ENCODE data around the gene RAF1. TPM values are rescaled to one million over a fixed set of nuclear protein-coding genes. Genes with fewer than 3 reads are reported as not detected.

Gene RAF1
- polyA plus RNA-seq, 2 of the 4 experiments (the other 2 are of a cell fraction), result 56.2 to 94.6 TPM

DNA sequence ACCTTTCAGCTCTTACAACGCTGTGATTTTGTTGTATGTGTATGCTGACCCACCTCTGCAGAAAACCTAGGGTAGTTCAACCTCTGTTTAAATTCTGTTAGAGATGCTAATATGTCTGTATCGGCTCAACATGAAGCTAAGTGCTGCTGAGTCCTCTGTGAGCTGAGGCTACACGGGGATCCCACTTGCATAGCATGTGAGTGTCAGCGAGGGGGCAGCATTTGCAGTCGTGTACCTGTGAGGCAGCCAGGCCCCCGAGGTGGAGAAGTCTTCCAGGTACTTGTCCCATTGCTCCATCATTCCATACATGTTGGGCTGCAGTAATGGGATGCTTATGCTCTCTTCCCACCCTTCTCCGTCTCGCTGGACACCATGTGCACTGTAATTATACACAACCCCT lies 122.3 kb downstream of the RAF1 start:
- ChIA-PET POLR2A (no interaction called here), CTCF (interaction anchor here (1.1 kb wide), 1 partner anchor 406 kb away, joined by 3 read pairs; no protein-coding TSS in a partner anchor)
- H3K9me3 ChIP-seq, result no peaks in the 10 kb centered on the region
- TF ChIP-seq EHF (CRISPR knock-in tag; IDR thresholded peaks at IDR 0.05), result no peak
- TF ChIP-seq MYC (IDR thresholded peaks at IDR 0.05; ENCODE audit: borderline replicate concordance, low read length), result no peak
- TF ChIP-seq, protein P1, sequence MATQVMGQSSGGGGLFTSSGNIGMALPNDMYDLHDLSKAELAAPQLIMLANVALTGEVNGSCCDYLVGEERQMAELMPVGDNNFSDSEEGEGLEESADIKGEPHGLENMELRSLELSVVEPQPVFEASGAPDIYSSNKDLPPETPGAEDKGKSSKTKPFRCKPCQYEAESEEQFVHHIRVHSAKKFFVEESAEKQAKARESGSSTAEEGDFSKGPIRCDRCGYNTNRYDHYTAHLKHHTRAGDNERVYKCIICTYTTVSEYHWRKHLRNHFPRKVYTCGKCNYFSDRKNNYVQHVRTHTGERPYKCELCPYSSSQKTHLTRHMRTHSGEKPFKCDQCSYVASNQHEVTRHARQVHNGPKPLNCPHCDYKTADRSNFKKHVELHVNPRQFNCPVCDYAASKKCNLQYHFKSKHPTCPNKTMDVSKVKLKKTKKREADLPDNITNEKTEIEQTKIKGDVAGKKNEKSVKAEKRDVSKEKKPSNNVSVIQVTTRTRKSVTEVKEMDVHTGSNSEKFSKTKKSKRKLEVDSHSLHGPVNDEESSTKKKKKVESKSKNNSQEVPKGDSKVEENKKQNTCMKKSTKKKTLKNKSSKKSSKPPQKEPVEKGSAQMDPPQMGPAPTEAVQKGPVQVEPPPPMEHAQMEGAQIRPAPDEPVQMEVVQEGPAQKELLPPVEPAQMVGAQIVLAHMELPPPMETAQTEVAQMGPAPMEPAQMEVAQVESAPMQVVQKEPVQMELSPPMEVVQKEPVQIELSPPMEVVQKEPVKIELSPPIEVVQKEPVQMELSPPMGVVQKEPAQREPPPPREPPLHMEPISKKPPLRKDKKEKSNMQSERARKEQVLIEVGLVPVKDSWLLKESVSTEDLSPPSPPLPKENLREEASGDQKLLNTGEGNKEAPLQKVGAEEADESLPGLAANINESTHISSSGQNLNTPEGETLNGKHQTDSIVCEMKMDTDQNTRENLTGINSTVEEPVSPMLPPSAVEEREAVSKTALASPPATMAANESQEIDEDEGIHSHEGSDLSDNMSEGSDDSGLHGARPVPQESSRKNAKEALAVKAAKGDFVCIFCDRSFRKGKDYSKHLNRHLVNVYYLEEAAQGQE (IDR thresholded peaks at IDR 0.05), result no peak
- TF ChIP-seq HOXB5 (CRISPR knock-in tag; IDR thresholded peaks at IDR 0.05), result no peak
- TF ChIP-seq HOXA7 (CRISPR knock-in tag; IDR thresholded peaks at IDR 0.05), result no peak
- TF ChIP-seq, protein P2, sequence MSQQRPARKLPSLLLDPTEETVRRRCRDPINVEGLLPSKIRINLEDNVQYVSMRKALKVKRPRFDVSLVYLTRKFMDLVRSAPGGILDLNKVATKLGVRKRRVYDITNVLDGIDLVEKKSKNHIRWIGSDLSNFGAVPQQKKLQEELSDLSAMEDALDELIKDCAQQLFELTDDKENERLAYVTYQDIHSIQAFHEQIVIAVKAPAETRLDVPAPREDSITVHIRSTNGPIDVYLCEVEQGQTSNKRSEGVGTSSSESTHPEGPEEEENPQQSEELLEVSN (IDR thresholded peaks at IDR 0.05; ENCODE audit: borderline replicate concordance, low read depth), result no peak
- no peak overlapping the region for H3K4me2 ChIP-seq
- FAIRE-seq (no peak), DNase-seq (ENCODE audit: low read depth in 1 of 2, low spot score in 1 of 2) (no peak), ATAC-seq (peak; percentile 51 to 71; a peak in 2 of 6 replicates)
- H3K4me3 ChIP-seq, result no peak overlapping the region
- H3K4me1 ChIP-seq, result no peaks in the 10 kb centered on the region
- 82% methylated on average over 8 of the region's 8 CpGs for WGBS (ENCODE audit: missing lambda C conversion rate)
- no peak overlapping the region for H3K27ac ChIP-seq

DNA sequence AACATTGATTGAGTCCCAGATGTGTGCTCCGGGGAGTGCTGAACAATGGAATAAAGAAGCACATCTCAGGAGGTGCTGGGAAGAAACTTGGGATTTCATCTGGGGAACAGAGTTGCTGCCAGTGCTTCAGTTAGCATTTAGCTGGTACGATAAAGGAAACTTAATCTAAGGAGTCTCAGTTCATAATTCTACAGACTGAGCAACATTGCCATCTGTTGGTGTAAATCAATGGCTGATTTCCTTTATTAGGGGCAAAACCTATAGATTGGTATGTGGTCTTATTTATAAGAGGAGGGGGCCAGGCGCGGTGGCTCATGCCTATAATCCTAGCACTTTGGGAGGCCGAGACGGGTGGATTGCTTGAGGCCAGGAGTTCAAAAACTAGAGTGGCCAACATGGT lies 127.5 kb downstream of the RAF1 start:
- WGBS (ENCODE audit: missing lambda C conversion rate), result 95% methylated on average over 6 of the region's 6 CpGs
- no peak for FAIRE-seq
- no peak for DNase-seq (ENCODE audit: low read depth in 1 of 2, low spot score in 1 of 2)
- no peak overlapping the region for H3K4me2 ChIP-seq
- H3K9me3 ChIP-seq, result no peaks in the 10 kb centered on the region
- H3K27ac ChIP-seq, result no peak overlapping the region
- no peak for TF ChIP-seq EHF (CRISPR knock-in tag; IDR thresholded peaks at IDR 0.05)
- TF ChIP-seq RAD21 (conservative IDR thresholded peaks at IDR 0.05 in 1 of 2, IDR thresholded peaks at IDR 0.05 in 1 of 2), result peak in 1 of 2 experiments; percentile 41; a peak in 1 of 5 replicates
- no peak for ATAC-seq
- no peaks in the 10 kb centered on the region for H3K4me1 ChIP-seq
- H3K4me3 ChIP-seq, result no peak overlapping the region
- POLR2A ChIA-PET, result no interaction called here
- CTCF ChIA-PET, result interaction anchor here (0.6 to 2.1 kb wide), 8 partner anchors 9 to 401 kb away, joined by 3 to 5 read pairs (median 4); partner anchors contain the start of genes MKRN2OS and TSEN2

Small RNAs within 50 kb of the gene (small RNA-seq; reads per million reads assigned to genes)
- 0 reads per million in 6 experiments for gene CRIP1P1
- 0 reads per million in 6 experiments for gene RF00017

Other genes starting within 250 kb of the RAF1 start
- gene TSEN2, start 179.6 kb downstream of the RAF1 start, polyA plus RNA-seq (2011; rRNA removed), result 29.8 and 33.1 TPM in 2 replicates
- 24.2 to 27.1 TPM (median 24.9 TPM) in 3 replicates for gene TSEN2, start 179.6 kb downstream of the RAF1 start, polyA plus RNA-seq (2017; fragmentation: RNase III; extraction: RNeasy Plus Mini Kit Qiagen cat#74134 plus additional on column Dnase treatment)
- gene MKRN2OS, start 118.6 kb downstream of the RAF1 start, polyA plus RNA-seq (2011; rRNA removed), result not detected in 2 replicates
- not detected in 3 replicates for gene MKRN2OS, start 118.6 kb downstream of the RAF1 start, polyA plus RNA-seq (2017; fragmentation: RNase III; extraction: RNeasy Plus Mini Kit Qiagen cat#74134 plus additional on column Dnase treatment)
- gene MKRN2, start 107.0 kb downstream of the RAF1 start, polyA plus RNA-seq (2011; rRNA removed), result 34.3 and 35.3 TPM in 2 replicates
- gene MKRN2, start 107.0 kb downstream of the RAF1 start, polyA plus RNA-seq (2017; fragmentation: RNase III; extraction: RNeasy Plus Mini Kit Qiagen cat#74134 plus additional on column Dnase treatment), result 19.0 to 21.1 TPM (median 21.0 TPM) in 3 replicates
- gene TMEM40, start 95.1 kb upstream of the RAF1 start, polyA plus RNA-seq (2011; rRNA removed), result 0.13 and 0.32 TPM in 2 replicates
- 0.07 to 0.42 TPM (median 0.18 TPM) in 3 replicates for gene TMEM40, start 95.1 kb upstream of the RAF1 start, polyA plus RNA-seq (2017; fragmentation: RNase III; extraction: RNeasy Plus Mini Kit Qiagen cat#74134 plus additional on column Dnase treatment)
- gene CAND2, start 132.6 kb upstream of the RAF1 start, polyA plus RNA-seq (2011; rRNA removed), result 0.72 and 0.91 TPM in 2 replicates
- gene CAND2, start 132.6 kb upstream of the RAF1 start, polyA plus RNA-seq (2017; fragmentation: RNase III; extraction: RNeasy Plus Mini Kit Qiagen cat#74134 plus additional on column Dnase treatment), result 0.67 to 1.0 TPM (median 0.84 TPM) in 3 replicates
- gene RPL32, start 177.4 kb upstream of the RAF1 start, polyA plus RNA-seq (2011; rRNA removed), result 2,852 and 3,429 TPM in 2 replicates
- 2,144 to 2,316 TPM (median 2,167 TPM) in 3 replicates for gene RPL32, start 177.4 kb upstream of the RAF1 start, polyA plus RNA-seq (2017; fragmentation: RNase III; extraction: RNeasy Plus Mini Kit Qiagen cat#74134 plus additional on column Dnase treatment)

All from A549 (cell line).